Tibial artery (tissue), 4 donors: Measurements from ENCODE around the gene GCFC2.

ENCODE experiments used
- DNase-seq, 2 donors: peaks; one replicate each; pipeline ENCODE4 v3.0.0-alpha.2; 2019
- H3K27ac ChIP-seq, 2 donors: fragments of 200-600 bp; sonication (generic) in 1 of 2; 1 replicate in 1 of 2; 2 replicates in 1 of 2; pipeline ENCODE4 v1.5.1; 2018 to 2019; ENCODE audit warnings: mild to moderate bottlenecking in 1 of 2
- H3K27me3 ChIP-seq, 2 donors: fragments of 200-600 bp; sonication (generic) in 1 of 2; one replicate each; pipeline versions ENCODE4 v1.5.1 to v1.6.0; 2016 to 2019
- H3K36me3 ChIP-seq, 3 donors: fragments of 200-600 bp; sonication (generic) in 2 of 3; one replicate each; pipeline ENCODE4 v1.5.1; 2016 to 2019; ENCODE audit warnings: mild to moderate bottlenecking in 2 of 3
- H3K4me1 ChIP-seq, 4 donors: fragments of 200-600 bp; sonication (generic) in 2 of 4; 1 replicate in 3 of 4; 2 replicates in 1 of 4; pipeline ENCODE4 v1.5.1; 2016 to 2019
- H3K4me3 ChIP-seq, 2 donors: fragments of 200-600 bp; sonication (generic) in 1 of 2; 1 replicate in 1 of 2; 2 replicates in 1 of 2; pipeline ENCODE4 v1.5.1; 2018 to 2019; ENCODE audit warnings: mild to moderate bottlenecking in 2 of 2
- H3K9me3 ChIP-seq, 3 donors: fragments of 200-600 bp; sonication (generic) in 1 of 3; one replicate each; pipeline ENCODE4 v1.5.1; 2016 to 2019
- CTCF ChIP-seq, 2 experiments: fragments of 200-600 bp in 1 of 2; fragments of 450-650 bp in 1 of 2; IDR thresholded peaks; one replicate each; pipeline ENCODE4 v1.5.1; 2017 to 2019; ENCODE audit warnings: antibody characterized with exemption in 2 of 2, mild to moderate bottlenecking in 1 of 2, moderate library complexity in 1 of 2
- intact Hi-C: fragments of 100-400 bp; cut with DNase I; formaldehyde crosslinking; loops from one replicate; pipeline ENCODE4 v1.15.0; 2023; ENCODE audit warnings: low total_unique reads

Gene GCFC2

DNA sequence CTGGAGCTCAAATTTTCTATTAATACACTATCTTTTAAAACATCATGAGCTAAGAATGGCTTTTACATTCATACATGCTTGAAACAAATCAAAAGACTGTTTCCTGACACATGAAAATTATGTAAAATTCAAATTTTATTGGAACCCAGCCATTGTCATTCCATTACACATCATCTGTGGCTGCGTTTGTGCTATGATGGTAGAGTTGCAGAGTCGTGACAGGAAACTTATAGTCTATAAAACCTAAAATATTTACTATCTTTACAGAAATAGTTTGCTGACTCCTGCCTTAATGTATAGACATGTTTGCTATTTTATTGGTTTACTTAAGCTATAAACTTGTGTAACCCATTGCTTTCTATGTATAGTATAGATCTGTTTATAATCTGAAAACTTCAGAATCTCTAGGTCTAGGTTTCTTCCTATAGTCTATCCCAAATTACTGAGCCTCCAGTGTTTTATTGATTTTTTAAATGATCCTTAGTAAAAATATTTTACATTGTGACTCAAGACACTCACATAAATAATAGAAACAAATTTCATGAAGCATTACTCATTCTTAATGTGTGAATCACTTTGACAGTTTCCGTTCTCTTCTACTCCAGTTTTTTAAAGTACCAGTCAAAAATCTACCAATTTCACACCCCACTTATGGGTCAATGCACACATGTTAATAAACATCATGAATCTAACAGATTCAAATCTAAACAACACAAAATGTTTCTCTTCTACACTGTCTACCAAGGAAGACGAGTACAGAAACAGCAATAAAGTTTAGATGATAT, 90.6 kb downstream of the GCFC2 start:
- H3K36me3 ChIP-seq = no peaks in the 10 kb centered on the region
- H3K9me3 ChIP-seq = no peaks in the 10 kb centered on the region
- H3K4me1 ChIP-seq = no peaks in the 10 kb centered on the region
- H3K27me3 ChIP-seq = peaks cover 0 to 6% of the 10 kb centered on the region in 2 donors
- no peak overlapping the region for H3K4me3 ChIP-seq
- DNase-seq = no peak
- TF ChIP-seq CTCF (IDR thresholded peaks at IDR 0.05) = no peak
- H3K27ac ChIP-seq = no peak overlapping the region
- intact Hi-C loops = no loop called here

DNA sequence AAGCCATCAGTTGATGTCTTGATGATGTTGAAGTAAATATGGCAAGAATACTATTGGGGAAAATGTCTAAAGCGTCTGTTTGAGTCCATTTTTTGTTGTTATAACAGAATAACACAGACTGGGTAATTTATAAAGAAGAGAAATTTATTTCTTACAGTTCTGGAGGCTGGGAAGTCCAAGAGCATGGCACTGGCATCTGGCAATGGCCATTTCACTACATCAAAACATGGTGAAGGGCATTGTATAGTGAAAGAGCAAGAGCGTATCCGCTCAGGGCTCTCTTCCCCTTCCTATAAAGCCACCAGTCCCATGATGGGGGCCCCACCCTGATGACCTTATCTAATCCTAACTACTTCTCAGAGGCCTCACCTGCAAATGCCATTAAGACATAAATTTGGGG, 93.8 kb downstream of the GCFC2 start:
- intact Hi-C loops = no loop called here

GRCh38 chr2:75616406-75616805, 94.3 kb downstream of the GCFC2 start:
- no peak for DNase-seq
- H3K4me3 ChIP-seq = no peak overlapping the region
- no peaks in the 10 kb centered on the region for H3K4me1 ChIP-seq
- no peaks in the 10 kb centered on the region for H3K27me3 ChIP-seq
- H3K9me3 ChIP-seq = no peaks in the 10 kb centered on the region
- intact Hi-C loops = no loop called here
- no peak for TF ChIP-seq CTCF (IDR thresholded peaks at IDR 0.05)
- no peak overlapping the region for H3K27ac ChIP-seq
- H3K36me3 ChIP-seq = no peaks in the 10 kb centered on the region

More for the DNA sequence above, 93.8 kb downstream of the GCFC2 start:
- no peaks in the 10 kb centered on the region for H3K4me1 ChIP-seq
- H3K27ac ChIP-seq = no peak overlapping the region
- TF ChIP-seq CTCF (IDR thresholded peaks at IDR 0.05) = no peak
- no peak overlapping the region for H3K4me3 ChIP-seq
- H3K27me3 ChIP-seq = no peaks in the 10 kb centered on the region
- H3K36me3 ChIP-seq = no peaks in the 10 kb centered on the region
- no peaks in the 10 kb centered on the region for H3K9me3 ChIP-seq
- DNase-seq = no peak

DNA sequence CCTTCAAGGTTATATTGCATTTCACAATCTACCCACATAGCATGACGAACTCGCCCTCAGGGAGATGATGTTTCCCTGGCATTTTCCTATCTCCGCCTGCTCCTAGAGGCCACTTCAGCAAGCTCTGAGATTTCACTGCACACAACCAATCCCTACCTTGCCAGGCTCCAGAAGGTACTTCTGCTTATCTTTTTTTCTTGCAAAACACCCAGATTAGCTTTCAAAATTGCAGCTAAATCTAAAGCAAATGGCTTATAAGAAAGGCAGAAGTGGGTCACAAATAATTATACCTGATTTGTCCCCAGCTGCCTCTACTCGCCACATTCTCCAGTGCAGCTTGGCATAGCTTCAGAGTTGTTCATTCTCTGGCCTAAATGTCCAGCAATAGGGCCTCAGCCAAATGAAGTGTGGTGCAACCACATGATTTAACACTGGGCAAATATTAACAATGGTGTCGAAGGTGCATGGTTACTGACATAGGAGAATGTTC, 96.5 kb downstream of the GCFC2 start:
- intact Hi-C loops = no loop called here
- no peaks in the 10 kb centered on the region for H3K36me3 ChIP-seq
- no peak overlapping the region for H3K27ac ChIP-seq
- no peaks in the 10 kb centered on the region for H3K9me3 ChIP-seq
- H3K4me1 ChIP-seq = no peaks in the 10 kb centered on the region
- DNase-seq = no peak
- TF ChIP-seq CTCF (IDR thresholded peaks at IDR 0.05) = no peak
- H3K27me3 ChIP-seq = peaks cover 0 to 12% of the 10 kb centered on the region in 2 donors
- no peak overlapping the region for H3K4me3 ChIP-seq

GRCh38 chr2:75612862-75613243, 97.9 kb downstream of the GCFC2 start:
- Histone ChIP-seq H3K27me3 (peaks cover 0 to 17% of the 10 kb centered on the region in 2 donors), H3K4me1 (peaks cover 0 to 7% (median 0%) of the 10 kb centered on the region in 4 donors), H3K9me3 (no peaks in the 10 kb centered on the region), H3K27ac (no peak overlapping the region), H3K36me3 (no peaks in the 10 kb centered on the region), H3K4me3 (no peak overlapping the region)
- no peak for DNase-seq
- intact Hi-C loops = no loop called here
- no peak for TF ChIP-seq CTCF (IDR thresholded peaks at IDR 0.05)
